GM21447 (cell line): ENCODE measurements around the gene CLTRN.
A peak's percentile ranks its signal among the peaks of the same experiment; 100 is the strongest.
"Not testable (repeated sequence)": the region's sequence is repeated elsewhere in the genome, so short reads cannot be mapped to it uniquely, and the experiment has no call there.

ENCODE experiments used
- ATAC-seq: cut with Tn5 transposase; IDR thresholded peaks from one replicate; pipeline ENCODE4 v1.9.1; 2021; ENCODE audit not compliant: unreplicated experiment

CLTRN gene, protein sequence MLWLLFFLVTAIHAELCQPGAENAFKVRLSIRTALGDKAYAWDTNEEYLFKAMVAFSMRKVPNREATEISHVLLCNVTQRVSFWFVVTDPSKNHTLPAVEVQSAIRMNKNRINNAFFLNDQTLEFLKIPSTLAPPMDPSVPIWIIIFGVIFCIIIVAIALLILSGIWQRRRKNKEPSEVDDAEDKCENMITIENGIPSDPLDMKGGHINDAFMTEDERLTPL

GRCh38 chrX:15664487-15665444 is at the start of gene CLTRN:
CLTRN (minus strand) TSS chrX:15664805; CDS start chrX:15664775, 30 bp downstream.
- ATAC-seq: no peak

- not testable (repeated sequence) for ATAC-seq
These were observed 39.7 kb upstream of the CLTRN start for GRCh38 chrX:15704273-15704672.

- not testable (repeated sequence) for ATAC-seq
These were observed 39.2 kb upstream of the CLTRN start for GRCh38 chrX:15703809-15704208.

GRCh38 chrX:15702488-15703371 is 38.1 kb upstream of the CLTRN start:
- ATAC-seq: no peak

GRCh38 chrX:15696516-15696915 is 31.9 kb upstream of the CLTRN start:
- ATAC-seq: no peak

GRCh38 chrX:15694941-15695451 is 30.4 kb upstream of the CLTRN start:
- no peak for ATAC-seq

DNA sequence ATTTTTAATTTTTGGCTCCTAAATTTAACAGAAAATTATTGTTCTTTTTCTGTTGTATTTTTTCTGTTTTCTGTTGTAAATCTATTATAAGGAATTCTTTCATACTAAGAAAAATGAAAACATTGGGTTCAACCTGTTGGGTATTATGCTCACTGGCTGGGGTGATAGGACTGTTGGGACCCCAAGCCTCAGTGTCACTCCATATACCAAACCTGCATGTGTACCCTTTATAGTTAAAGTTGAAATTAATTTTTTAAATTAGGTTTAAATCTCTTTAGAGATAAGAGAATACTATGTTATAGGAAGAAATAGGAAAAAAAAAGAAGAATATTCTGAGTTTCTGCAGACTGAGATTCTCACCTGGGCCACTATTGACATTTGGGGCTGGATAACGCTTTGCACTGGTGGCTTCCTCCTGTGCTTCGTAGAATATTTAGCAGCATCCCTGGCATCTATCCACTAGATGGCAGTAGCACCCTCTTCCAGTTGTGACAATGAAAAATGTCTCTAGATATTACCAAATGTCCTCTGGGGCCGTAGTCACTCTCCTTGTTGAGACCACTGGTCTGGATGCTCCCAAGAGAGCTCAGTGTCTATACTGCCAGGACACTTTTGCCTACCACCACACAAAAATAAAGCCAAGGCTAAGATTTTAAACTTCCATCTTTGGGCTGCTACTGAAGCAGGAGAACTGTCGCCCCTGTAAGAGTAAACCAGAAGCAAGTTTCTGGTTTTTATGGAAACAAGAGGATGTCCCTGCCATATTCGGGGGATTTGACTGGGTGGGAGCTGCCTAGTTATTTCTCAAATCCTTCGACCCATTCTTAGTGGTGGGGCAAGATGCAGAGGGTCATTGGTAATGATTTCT is 22.4 kb upstream of the CLTRN start:
- peak; percentile 79 for ATAC-seq

DNA sequence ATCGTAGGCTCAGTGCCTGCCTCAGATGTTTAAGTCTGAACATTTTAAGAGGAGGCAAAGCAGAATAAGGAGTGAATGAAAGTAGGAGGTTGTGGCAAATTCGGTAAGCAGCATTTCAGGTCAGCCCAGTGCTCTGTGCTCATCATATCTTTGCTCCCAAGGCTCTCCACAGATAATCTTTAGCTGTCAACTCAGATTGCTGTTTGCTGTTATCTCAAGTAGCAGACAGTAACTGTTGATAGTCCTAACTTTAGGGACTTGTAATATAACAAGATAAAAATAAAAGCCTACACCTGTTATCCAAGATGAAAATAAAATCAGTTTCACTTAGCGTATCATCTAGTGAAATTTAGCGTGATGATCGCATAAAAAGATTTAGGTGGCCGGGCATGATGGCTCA is 18.6 kb upstream of the CLTRN start:
- ATAC-seq: no peak

DNA sequence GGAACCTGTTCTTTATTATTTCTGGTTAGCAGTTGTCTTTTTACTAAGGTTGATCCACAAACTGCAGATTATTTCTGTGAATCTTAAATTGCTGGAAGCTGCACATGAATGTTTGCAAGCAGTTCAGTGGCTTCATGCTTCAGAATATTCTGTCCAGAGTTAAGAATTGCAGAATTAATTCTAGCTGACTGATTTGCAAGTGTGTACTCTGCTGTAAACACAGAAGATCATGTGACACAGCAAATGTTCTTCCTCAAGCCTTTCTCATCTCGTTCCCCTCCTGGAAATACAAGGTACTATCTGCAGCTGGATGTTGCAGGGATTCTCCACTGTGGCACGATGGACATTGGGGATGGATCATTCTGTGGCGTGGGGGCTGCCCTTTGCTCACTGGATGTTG is 16.8 kb upstream of the CLTRN start:
- no peak for ATAC-seq

- no peak for ATAC-seq
These were observed 15.8 kb upstream of the CLTRN start for GRCh38 chrX:15680401-15680800.

DNA sequence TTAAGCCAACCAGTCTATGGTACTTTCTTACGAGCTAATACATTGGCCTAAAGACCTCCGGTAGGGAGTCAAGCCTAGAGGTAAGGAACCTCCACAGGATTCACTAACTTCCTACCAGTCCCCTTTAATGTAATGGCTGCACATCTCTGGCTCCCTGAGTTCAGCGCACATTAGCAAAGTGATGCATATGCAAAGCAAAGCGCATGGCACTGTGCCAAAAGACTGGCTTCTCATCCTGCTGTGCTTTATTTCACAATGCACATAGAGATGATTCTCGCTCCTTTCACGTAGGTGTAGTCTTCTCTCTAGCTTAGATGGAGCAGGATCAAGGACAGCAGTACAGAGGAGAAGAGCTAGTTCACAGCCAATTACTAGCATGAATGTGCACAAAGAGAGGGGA is 14.6 kb upstream of the CLTRN start:
- ATAC-seq: no peak

- ATAC-seq: no peak
These were observed 13.7 kb upstream of the CLTRN start for GRCh38 chrX:15678339-15678738.

GRCh38 chrX:15676886-15677285 is 12.3 kb upstream of the CLTRN start:
- ATAC-seq: no peak

- peak; percentile 69 for ATAC-seq
These were observed 10.9 kb upstream of the CLTRN start for GRCh38 chrX:15675490-15675921.

- ATAC-seq: peak; percentile 84
These were observed 10.4 kb upstream of the CLTRN start for GRCh38 chrX:15674841-15675489.

DNA sequence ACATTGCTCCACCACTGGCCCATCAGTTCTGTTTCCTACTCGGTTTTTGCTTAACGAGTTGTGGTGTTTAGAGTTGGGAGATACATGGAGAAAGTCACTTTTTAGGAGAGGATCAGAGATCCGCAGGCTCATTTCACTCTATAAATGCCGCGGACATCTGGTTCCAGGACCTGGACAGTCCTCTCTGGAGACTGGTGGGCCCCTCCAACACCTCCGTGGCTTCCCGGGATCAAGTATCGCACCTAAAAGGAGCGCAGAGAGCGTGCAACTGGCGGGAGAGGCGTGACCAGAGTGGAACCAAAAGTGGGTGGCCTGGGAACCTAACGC is 9.9 kb upstream of the CLTRN start:
- no peak for ATAC-seq

- ATAC-seq: no peak
These were observed 9.4 kb upstream of the CLTRN start for GRCh38 chrX:15673970-15674369.

GRCh38 chrX:15672881-15673280 is 8.3 kb upstream of the CLTRN start:
- no peak for ATAC-seq

DNA sequence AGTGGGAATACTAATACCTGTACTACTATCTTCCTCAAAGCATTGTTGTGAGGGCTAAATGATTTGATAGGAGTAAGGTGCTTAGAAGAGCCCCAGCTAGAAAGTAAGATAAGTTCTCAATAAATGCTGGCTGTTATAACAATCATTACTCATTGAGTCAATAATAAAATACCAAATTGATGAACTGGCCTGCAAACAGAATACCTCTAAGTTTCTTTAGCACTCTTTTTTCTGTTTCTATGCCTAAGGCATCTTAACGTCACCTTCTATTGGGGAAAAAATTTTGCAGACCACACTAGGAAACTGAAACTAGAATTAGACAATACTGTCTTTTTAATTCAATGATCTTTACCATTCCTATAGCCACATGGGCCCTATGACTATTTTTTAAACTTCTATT is 1.2 kb downstream of the CLTRN start:
- ATAC-seq: no peak

DNA sequence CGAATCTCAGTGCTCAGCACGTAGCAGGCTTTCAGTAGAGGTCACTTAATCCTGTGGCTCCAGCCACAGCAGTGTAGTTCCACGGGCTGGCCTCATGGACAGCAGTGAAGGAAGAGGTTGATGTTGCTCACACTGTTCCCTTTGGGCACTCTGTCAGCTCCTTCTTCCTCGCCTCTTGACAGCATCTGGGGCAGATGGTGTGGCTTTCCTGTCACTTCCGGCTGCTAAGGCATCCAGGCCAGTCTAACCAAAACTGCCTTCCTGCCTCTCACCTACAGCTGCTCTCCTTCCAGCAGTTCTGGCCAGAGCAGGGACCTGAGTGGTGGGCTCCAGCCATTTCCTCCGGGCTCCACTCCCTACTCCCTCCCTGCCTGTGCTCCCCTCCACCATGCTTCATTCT is 9.8 kb downstream of the CLTRN start:
- ATAC-seq: not testable (repeated sequence)
